Endothelial cell (in vitro differentiated cells): Measurements from ENCODE around the gene CCDC85C. TPM values are rescaled to one million over a fixed set of nuclear protein-coding genes. Genes with fewer than 3 reads are reported as not detected.

ENCODE experiments used
- DNase-seq: peaks from one replicate; pipeline ENCODE4 v3.0.0; 2021; ENCODE audit warnings: low spot score
- H3K27ac Mint-ChIP-seq: one replicate; pipeline ENCODE4 v1.8.0; 2021; ENCODE audit warnings: mixed read lengths, inconsistent platforms; ENCODE audit not compliant: unreplicated experiment
- H3K27me3 Mint-ChIP-seq: one replicate; pipeline ENCODE4 v1.8.0; 2021; ENCODE audit warnings: mild to moderate bottlenecking, moderate library complexity, mixed read lengths, inconsistent platforms; ENCODE audit not compliant: unreplicated experiment
- H3K36me3 Mint-ChIP-seq: one replicate; pipeline ENCODE4 v1.8.0; 2021; ENCODE audit warnings: mild to moderate bottlenecking, low read depth, mixed read lengths, inconsistent platforms; ENCODE audit not compliant: unreplicated experiment
- H3K4me1 Mint-ChIP-seq: one replicate; pipeline ENCODE4 v1.8.0; 2021; ENCODE audit warnings: mild to moderate bottlenecking, mixed read lengths, inconsistent platforms; ENCODE audit not compliant: unreplicated experiment
- H3K4me3 Mint-ChIP-seq: one replicate; pipeline ENCODE4 v1.8.0; 2021; ENCODE audit warnings: mild to moderate bottlenecking, mixed read lengths, inconsistent platforms; ENCODE audit not compliant: unreplicated experiment
- H3K9me3 Mint-ChIP-seq: one replicate; pipeline ENCODE4 v1.8.0; 2021; ENCODE audit warnings: mixed read lengths, inconsistent platforms; ENCODE audit not compliant: unreplicated experiment
- CTCF ChIP-seq: fragments of 200-600 bp; sonication (generic); IDR thresholded peaks from one replicate; pipeline ENCODE4 v1.5.0; 2021; ENCODE audit warnings: antibody characterized with exemption; ENCODE audit not compliant: unreplicated experiment
- total RNA-seq: library from RNA; stranded (reverse); fragmentation: NEBNext Ultra II Directional; extraction: Animal tissue kit (Norgen Biotek cat#: 25700); gene quantifications from one replicate; pipeline ENCODE4 v1.2.1, GENCODE V29; 2021; ENCODE audit not compliant: unreplicated experiment

Gene CCDC85C
- total RNA-seq, 1 donor from 2014 or later = 42.1 TPM

- Mint-ChIP-seq H3K36me3 (peaks cover 6% of the 10 kb centered on the region), H3K27ac (no peak overlapping the region), H3K9me3 (no peaks in the 10 kb centered on the region), H3K27me3 (peaks cover 10% of the 10 kb centered on the region), H3K4me3 (no peak overlapping the region), H3K4me1 (peaks cover 8% of the 10 kb centered on the region)
- no peak for DNase-seq
- TF ChIP-seq CTCF = no peak
Observed at GRCh38 chr14:99549684-99550083, 54.3 kb downstream of the CCDC85C start.

GRCh38 chr14:99548871-99549515 lies 55.0 kb downstream of the CCDC85C start:
- Mint-ChIP-seq H3K27me3 (peaks cover 15% of the 10 kb centered on the region), H3K4me3 (no peak overlapping the region), H3K4me1 (peaks cover 10% of the 10 kb centered on the region), H3K36me3 (peaks cover 6% of the 10 kb centered on the region), H3K27ac (no peak overlapping the region), H3K9me3 (no peaks in the 10 kb centered on the region)
- no peak for TF ChIP-seq CTCF
- DNase-seq = no peak

- Mint-ChIP-seq H3K27ac (no peak overlapping the region), H3K9me3 (no peaks in the 10 kb centered on the region), H3K4me1 (peaks cover 10% of the 10 kb centered on the region), H3K36me3 (peaks cover 6% of the 10 kb centered on the region), H3K27me3 (peaks cover 21% of the 10 kb centered on the region), H3K4me3 (no peak overlapping the region)
- no peak for DNase-seq
- TF ChIP-seq CTCF = no peak
Observed at GRCh38 chr14:99548255-99548654, 55.8 kb downstream of the CCDC85C start.

- TF ChIP-seq CTCF = no peak
- Mint-ChIP-seq H3K9me3 (no peaks in the 10 kb centered on the region), H3K4me1 (peaks cover 11% of the 10 kb centered on the region), H3K27ac (no peak overlapping the region), H3K4me3 (no peak overlapping the region), H3K27me3 (peaks cover 22% of the 10 kb centered on the region), H3K36me3 (peaks cover 6% of the 10 kb centered on the region)
- no peak for DNase-seq
Observed at GRCh38 chr14:99546234-99546879, 57.6 kb downstream of the CCDC85C start.

- H3K27ac Mint-ChIP-seq = no peak overlapping the region
- DNase-seq = no peak
- no peak overlapping the region for H3K4me3 Mint-ChIP-seq
- H3K4me1 Mint-ChIP-seq = peaks cover 17% of the 10 kb centered on the region
- TF ChIP-seq CTCF = no peak
- no peaks in the 10 kb centered on the region for H3K9me3 Mint-ChIP-seq
- no peaks in the 10 kb centered on the region for H3K36me3 Mint-ChIP-seq
- peaks cover 19% of the 10 kb centered on the region for H3K27me3 Mint-ChIP-seq
Observed at GRCh38 chr14:99545586-99545985, 58.4 kb downstream of the CCDC85C start.
